DMS 273 treated with DMSO at 0.1 percent for 48 hours (cell line): Measurements from ENCODE around the gene PSMA2.
"Not testable (repeated sequence)": the region's sequence is repeated elsewhere in the genome, so short reads cannot be mapped to it uniquely, and the experiment has no call there.

Source experiments
- DNase-seq: peaks from one replicate; lab custom pipeline; 2025; lab: John Stamatoyannopoulos, UW

The PSMA2 gene

DNA sequence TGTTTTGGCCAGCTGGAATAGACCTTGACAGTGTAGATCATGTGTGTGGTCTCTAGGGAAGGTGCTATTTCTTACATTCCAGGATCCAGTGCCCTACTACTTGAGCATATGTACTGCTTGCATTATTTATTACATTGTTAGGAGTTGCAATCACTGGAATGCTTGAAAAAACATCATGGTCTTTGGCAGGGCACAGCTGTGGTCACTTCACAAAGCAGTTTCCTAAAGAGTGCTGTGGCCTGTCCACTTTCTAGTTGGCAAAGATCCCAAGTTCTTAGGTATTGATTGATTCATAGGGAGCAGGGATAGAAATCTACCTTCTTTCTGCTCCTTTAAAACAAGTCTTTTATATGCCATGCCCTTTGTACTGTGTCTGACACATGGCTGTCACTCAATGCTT lies 24.7 kb downstream of the PSMA2 start:
- DNase-seq = no peak

DNA sequence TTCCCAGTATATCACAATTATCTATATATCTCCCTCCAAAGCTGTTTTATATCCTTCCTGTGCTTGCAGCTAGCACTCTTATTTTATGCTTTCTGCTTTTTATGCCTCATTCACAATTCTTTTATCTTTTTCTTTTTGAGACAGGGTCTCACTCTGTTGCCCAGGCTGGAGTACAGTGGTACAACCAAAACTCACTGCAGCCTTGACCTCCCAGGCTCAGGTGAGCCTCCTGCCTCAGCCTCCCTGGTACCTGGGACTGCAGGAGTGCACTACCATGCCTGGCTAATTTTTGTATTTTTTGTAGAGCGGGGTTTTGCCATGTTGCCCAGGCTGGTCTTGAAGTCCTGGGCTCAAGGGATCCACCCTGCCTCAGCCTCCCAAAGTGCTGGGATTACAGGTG lies 25.8 kb downstream of the PSMA2 start:
- no peak for DNase-seq

DNA sequence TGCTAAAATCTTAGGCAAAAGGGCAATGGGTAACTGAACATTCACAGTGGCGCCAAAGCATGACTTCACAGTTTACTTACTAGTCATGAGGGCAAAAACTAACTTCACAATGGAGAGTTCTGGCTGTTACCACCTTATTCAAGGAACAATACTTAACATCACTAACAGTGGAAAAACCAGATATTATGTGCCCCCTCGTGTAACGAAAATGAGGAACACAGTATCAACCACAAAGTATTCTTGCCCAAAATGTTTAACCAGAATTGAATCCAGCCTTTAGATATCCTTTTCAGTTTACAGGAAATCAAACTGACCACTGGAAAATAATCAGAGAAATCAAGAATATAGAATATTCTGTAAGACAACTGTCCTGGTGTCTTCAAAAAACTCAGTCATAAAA lies 29.6 kb downstream of the PSMA2 start:
- no peak for DNase-seq

DNA sequence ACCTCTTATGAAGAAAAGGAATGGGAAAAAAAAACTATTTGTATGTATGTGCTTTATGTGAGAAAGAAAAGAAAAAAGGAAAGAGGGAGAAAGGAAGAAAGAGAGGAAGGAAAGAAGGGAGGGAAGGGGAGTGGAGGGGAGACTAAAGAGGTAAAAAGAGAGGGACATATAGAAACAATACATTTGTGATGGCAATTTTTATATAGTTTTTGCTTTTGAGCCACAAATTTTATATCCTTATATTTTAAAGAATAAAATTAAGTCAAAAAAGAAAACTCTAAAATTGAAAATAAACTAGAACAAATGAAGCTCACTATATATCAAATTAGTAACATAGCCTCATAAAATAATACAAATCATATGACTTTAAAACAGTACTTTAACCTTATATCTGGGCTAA lies 31.1 kb downstream of the PSMA2 start:
- no peak for DNase-seq

DNA sequence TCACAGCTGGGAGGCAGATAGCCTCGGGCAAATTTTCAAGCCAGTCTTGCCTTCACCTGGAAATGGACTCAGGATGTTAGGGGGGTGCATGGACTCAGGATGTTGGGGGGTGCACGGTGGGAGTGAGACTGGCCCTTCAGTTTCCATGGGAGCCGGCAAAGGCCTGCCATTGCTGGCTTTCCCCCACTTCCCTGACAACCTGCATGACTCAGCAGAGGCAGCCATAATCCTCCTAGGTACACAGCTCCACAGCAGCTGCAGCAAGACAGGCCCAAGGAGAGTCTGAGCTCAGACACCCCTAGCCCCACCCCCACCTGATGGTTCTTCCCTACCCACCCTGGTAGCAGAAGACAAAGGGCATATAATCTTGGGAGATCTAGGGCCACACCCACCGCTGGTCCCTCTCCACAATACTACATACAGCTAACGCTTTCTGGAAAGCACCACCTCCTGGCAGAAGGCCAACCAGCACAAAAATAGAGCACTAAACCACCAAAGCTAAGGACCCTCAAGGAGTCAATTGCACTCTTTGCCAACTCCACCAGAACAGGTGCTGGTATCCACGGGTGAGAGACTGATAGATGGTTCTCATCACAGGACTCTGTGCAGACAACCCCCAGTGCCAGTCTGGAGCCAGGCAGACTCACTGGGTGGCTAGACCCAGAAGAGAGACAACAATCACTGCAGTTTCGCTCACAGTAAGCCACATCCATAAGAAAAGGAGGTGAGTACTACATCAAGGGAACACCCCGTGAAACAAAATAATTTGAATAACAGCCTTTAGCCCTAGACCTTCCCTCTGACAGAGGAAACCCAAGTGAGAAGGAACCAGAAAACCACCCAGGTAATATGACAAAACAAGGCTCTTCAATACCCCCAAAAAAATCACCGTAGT lies 38.4 kb downstream of the PSMA2 start:
- no peak for DNase-seq

DNA sequence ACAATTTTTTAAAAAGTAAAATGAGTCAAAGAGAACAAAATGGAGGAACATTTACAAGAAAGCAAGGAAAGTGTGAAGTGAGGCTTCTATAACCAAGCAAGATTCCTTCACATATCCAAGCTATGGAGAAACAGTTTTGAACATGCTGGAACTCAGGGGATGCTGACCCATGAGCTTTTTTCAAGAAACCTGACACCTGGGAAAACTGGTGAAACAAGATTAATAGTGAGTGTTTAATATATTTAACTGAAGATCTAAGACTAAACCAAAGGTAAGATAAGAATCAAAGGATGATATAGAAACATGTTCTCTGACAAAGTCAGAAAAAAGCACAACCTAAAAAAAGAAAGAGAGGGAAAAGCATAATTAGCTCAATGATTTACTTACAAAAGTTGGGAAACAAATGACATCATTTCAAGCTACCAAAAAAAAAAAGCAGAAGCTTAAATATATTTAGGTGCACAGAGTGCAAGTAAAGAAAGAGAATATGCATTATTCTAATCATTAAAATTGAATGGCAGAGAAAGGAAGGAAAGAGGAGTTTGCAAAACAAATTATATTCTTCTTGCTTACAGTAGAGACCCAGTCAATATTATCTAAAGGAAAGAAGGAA lies 45.0 kb downstream of the PSMA2 start:
- no peak for DNase-seq

DNA sequence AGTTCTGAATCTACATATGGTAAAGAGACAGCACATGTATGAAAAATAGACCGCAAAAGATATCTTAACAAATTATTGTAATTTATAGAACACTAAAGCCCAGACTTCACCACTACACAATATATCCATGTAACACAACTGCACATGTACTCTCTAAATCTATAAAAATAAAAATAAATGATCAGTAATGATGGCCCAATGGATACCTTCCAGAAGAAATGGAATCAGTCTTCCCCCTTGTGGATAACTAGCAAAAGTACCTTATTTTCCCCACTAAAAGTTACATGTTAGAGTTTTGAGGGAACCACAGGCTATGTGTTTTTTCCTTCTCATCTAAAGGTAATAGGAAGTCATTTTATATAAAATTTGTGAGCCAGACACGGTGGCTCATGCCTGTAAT lies 45.8 kb downstream of the PSMA2 start:
- DNase-seq = no peak

DNA sequence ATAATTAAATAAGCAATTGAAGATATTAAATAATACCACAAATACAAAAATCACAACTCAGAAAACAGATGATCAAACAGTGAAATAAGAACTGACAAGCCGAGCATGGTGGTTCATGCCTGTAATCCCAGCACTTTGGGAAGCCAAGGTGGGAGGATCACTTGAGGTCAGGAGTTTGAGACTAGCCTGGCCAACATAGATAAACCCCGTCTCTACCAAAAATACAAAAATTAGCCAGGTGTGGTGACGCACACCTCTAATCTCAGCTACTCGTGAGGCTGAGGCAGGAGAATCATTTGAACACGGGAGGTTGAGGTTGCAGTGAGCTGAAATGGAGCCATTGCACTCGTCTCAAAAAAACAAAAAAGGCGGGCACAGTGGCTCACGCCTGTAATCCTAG lies 46.8 kb downstream of the PSMA2 start:
- DNase-seq = not testable (repeated sequence)

DNA sequence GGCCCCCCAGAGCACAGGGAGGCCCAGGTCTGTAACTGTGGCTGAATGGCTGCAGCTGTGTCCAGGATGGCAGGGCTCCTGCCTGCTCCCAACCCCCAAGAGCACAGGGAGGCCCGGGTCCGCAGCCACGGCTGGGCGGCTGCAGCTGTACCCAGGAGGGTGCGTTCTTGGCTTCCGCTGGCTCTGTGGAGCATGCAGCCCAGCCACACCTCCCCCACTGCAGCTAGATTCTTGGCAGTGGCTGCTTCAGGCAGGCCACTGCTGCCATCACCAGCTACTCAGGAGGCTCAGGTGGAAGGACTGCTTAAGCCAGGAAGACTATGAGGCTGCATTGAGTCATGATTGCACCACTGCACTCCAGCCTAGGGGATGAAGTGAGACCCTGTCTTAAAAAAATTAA lies 48.0 kb downstream of the PSMA2 start:
- no peak for DNase-seq

DNA sequence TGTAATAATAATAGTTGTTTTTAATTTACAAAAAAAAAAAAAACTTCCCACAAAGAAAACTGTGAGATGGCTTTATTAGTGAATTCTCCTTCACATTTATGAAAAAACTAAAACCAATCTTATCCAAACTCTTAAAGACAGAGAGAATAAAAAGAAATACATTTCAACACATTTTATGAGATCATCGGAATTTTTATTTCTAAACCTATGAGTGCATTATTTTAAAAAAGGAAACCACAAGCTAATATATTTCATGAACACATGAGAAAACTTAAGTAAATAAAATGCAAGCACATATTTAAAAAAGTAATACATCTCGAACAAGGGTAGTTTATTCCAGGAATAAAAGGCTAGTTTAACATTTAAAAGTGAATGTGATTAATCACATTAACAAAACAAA lies 51.6 kb downstream of the PSMA2 start:
- DNase-seq = no peak

DNA sequence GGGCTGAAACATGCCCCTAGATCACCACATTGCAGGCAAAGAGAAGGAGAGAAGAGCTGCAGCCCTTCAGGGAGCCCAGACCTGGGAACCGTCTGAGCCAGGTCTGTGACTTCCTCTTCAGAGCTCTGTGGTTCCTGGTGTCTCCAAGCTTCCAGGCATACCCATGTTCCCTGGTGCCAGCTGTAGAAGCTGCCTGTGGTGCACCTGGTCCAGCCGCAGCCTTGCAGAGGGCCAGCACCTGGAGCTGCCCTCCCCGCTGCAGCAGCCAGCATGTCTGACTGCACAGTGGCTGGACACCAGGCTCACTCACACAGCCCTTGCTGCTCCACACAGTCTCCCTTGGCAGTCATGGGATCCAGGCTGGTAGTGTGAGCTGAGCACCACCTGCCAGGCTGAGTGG lies 53.7 kb downstream of the PSMA2 start:
- DNase-seq = no peak

DNA sequence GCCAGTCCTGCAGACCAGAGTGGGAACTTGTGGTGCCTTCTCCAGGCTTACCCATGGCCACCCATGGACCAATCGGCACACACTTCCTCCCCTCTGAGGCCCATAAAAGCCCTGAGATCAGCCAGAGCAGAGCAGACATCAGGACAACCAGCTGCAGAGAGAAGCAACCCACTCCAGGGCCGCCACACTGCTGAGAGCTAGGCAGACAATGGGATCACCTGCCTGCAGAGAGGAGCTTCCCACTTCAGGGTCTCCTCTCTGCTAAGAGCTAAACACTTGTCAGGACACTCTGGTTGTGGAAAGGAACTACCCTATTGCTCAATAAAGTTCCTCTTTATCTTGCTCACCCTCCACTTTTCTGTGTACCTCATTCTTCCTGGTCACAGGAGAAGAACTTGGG lies 54.1 kb downstream of the PSMA2 start:
- no peak for DNase-seq

DNA sequence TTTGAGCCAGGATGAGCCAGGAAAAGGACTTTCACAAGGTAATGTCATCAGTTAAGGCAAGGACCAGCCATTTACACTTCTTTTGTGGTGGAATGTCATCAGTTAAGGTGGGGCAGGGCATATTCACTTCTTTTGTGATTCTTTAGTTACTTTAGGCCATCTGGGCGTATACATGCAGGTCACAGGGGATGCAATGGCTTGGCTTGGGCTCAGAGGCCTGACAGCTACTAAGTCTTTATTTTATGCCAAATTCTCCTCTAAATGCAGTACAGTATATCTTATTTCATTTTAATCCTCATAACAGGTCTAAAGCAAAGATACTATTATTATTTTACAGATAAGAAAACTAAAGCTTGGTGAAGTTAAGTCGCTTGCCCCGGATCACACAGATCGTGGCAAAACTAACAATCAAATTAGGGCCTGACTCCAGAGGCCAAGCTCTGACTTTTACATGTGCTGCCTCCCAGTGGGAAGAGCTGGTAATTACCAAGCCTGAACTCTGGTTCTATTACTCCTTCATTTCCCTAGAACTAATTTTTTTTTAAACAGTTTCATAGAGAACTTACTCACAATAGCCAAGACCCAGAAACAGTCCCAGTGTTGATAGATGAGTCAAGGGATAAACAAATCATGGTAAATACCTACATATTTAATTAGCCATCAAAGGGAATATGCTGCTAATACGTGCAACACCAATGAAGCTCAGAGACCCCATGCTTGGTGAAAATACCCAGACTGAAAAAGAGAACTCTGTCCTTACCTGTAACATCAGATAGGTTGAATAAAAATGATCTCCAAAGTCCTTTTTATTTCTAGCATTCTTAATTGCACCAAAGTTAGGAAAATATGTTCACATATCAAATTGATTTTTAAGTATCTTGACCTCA lies 55.5 kb downstream of the PSMA2 start:
- peak; percentile 2 for DNase-seq

DNA sequence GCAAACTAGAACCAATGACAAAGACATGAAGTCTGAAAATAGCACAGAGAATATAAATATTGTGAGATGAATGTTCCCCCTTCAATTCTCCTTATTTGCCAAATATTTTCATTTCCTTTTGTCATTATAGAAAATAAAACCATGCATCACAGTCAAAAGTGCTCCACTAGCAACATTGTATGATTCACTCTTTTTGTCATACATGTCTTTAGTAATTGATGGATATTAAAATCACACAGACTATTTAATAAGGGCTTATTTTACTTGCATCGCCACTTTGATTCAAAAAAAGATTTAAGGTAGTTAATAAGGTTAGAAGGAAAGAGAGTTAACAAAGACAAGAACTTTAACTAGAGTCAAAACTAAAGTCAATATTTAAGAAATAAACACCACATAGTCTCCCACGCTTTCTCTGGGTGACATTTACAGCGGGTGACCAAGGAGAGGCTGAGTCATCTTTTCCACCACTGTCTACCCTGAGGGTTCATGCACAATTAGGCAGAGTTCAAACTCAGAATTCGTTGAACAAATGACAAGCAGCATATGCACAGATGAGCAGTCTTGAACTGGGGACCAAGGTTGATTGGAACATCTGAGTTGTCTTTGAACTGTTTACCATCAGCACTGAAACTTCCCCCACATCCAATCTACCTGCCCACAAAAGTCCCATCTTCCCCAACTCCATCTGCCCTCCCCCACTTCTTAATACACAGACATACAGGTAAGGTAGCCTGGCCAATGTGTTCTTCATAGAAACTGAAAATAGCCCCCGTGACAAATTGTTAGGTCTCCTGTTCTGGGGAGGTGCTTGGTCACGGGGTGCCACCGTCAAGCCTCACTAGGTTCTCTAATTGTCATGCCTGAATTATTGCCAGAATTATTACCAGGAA lies 62.6 kb downstream of the PSMA2 start:
- DNase-seq = no peak

DNA sequence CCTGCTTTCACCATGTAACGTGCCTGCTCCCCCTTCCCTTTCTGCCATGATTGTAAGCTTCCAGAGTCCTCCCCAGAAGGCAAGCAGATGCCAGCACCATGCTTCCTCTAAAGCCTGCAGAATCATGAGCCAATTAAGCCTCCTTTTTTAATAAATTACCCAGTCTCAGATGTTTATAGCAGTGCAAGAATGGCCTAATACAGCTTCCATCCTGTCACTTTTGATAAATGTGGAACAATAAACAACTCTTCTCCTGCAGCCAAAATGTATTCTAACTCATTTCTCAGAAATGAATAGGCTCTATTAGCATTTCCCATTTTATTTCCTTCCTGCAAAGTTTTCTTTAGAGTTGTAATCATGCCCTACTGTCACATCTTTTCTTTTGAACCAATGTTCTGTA lies 63.5 kb downstream of the PSMA2 start:
- DNase-seq = no peak
